ENCODE data around the gene OR52E2. TPM values are rescaled to one million over a fixed set of nuclear protein-coding genes. Genes with fewer than 3 reads are reported as not detected.
"Not testable (repeated sequence)": the region's sequence is repeated elsewhere in the genome, so short reads cannot be mapped to it uniquely, and the experiment has no call there.

Gene OR52E2
- total RNA-seq, 2 donors from 2014 or later = not detected

- intact Hi-C loops (cut with DNase I) = no loop called here
- H3K27me3 ChIP-seq (replicated peaks; ENCODE audit: insufficient read depth) = no peaks in the 10 kb centered on the region
- WGBS = 81% methylated on average over 2 of the region's 2 CpGs
Measured at GRCh38 chr11:5081405-5081804, 22.0 kb upstream of the OR52E2 start.

GRCh38 chr11:5071799-5072198 is 12.4 kb upstream of the OR52E2 start:
- H3K27ac ChIP-seq = no peak overlapping the region
- H3K9me3 ChIP-seq = no peaks in the 10 kb centered on the region
- intact Hi-C loops (cut with DNase I) = no loop called here
- H3K4me1 ChIP-seq (replicated peaks) = no peaks in the 10 kb centered on the region
- no peak for TF ChIP-seq POLR2AphosphoS5 (IDR thresholded peaks at IDR 0.05)
- TF ChIP-seq POLR2A (IDR thresholded peaks at IDR 0.05) = no peak
- no peak for TF ChIP-seq CTCF (IDR thresholded peaks at IDR 0.05)
- H3K36me3 ChIP-seq = no peaks in the 10 kb centered on the region
- DNase-seq (ENCODE audit: low spot score) = no peak
- H3K27me3 ChIP-seq (replicated peaks; ENCODE audit: insufficient read depth) = no peaks in the 10 kb centered on the region
- H3K4me3 ChIP-seq = no peak overlapping the region
- WGBS = 55% methylated on average over 3 of the region's 3 CpGs

More at GRCh38 chr11:5081405-5081804, 22.0 kb upstream of the OR52E2 start:
- no peak overlapping the region for H3K4me3 ChIP-seq
- TF ChIP-seq CTCF (IDR thresholded peaks at IDR 0.05) = no peak
- no peak for TF ChIP-seq POLR2A (IDR thresholded peaks at IDR 0.05)
- no peak for TF ChIP-seq POLR2AphosphoS5 (IDR thresholded peaks at IDR 0.05)
- H3K36me3 ChIP-seq = no peaks in the 10 kb centered on the region
- no peak for DNase-seq (ENCODE audit: low spot score)
- H3K27ac ChIP-seq = no peak overlapping the region
- H3K9me3 ChIP-seq = no peaks in the 10 kb centered on the region
- no peaks in the 10 kb centered on the region for H3K4me1 ChIP-seq (replicated peaks)

GRCh38 chr11:5069272-5069671 is 9.8 kb upstream of the OR52E2 start, which contains the start of gene OR52E1:
Gene OR52E1, plus strand, starts transcription at chr11:5069572.
- Histone ChIP-seq H3K4me3 (no peak within 1 kb of the TSS), H3K36me3 (no peaks in the 10 kb centered on the region), H3K4me1 (replicated peaks) (no peaks in the 10 kb centered on the region), H3K27me3 (replicated peaks; ENCODE audit: insufficient read depth) (no peaks in the 10 kb centered on the region), H3K27ac (no peak within 1 kb of the TSS), H3K9me3 (no peaks in the 10 kb centered on the region)
- intact Hi-C loops (cut with DNase I) = no loop called here
- DNase-seq (ENCODE audit: low spot score) = no peak
- TF ChIP-seq POLR2A (IDR thresholded peaks at IDR 0.05) (no peak), POLR2AphosphoS5 (IDR thresholded peaks at IDR 0.05) (no peak), CTCF (IDR thresholded peaks at IDR 0.05) (no peak)
- 68% methylated on average over 3 of the region's 3 CpGs for WGBS

- Histone ChIP-seq H3K4me3 (no peak overlapping the region), H3K4me1 (replicated peaks) (no peaks in the 10 kb centered on the region), H3K36me3 (no peaks in the 10 kb centered on the region), H3K9me3 (no peaks in the 10 kb centered on the region), H3K27me3 (replicated peaks; ENCODE audit: insufficient read depth) (no peaks in the 10 kb centered on the region), H3K27ac (no peak overlapping the region)
- intact Hi-C loops (cut with DNase I) = no loop called here
- TF ChIP-seq CTCF (IDR thresholded peaks at IDR 0.05) (no peak), POLR2A (IDR thresholded peaks at IDR 0.05) (no peak), POLR2AphosphoS5 (IDR thresholded peaks at IDR 0.05) (no peak)
- 3% methylated on average over 1 of the region's 1 CpG for WGBS
- DNase-seq (ENCODE audit: low spot score) = no peak
Measured at GRCh38 chr11:5065027-5065426, 5.6 kb upstream of the OR52E2 start.

- H3K36me3 ChIP-seq; H3K4me1 ChIP-seq (replicated peaks); intact Hi-C loops (cut with DNase I); H3K4me3 ChIP-seq; DNase-seq (ENCODE audit: low spot score); H3K27ac ChIP-seq; H3K9me3 ChIP-seq; H3K27me3 ChIP-seq (replicated peaks; ENCODE audit: insufficient read depth): not testable (repeated sequence)
- WGBS = 83% methylated on average over 5 of the region's 5 CpGs
Measured at GRCh38 chr11:5058679-5059078, 748 bp downstream of the OR52E2 start.
